Measurements from ENCODE around the gene TACSTD2.

TACSTD2 gene

DNA sequence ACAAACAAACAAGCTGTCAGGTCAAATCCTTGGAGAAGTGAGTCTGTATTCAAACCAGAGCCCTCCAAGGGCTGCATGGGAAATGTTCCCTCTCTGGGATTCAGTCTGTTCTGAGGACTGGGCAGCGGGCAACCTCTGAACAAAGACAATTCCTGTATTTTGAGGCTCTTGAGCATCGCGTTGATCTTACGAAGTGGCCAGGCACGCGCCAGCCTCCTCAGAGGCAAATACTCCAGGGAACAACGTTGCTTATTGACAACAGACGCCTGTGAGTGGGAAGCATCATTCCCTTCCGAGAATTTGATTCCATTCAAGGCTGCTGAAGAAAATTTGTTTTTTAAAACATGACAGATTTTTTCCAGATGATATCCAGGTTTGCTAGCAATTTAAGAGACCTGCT is 20.0 kb upstream of the TACSTD2 start:
- Histone ChIP-seq H3K9me3 (ENCODE audit: severe bottlenecking) (no peaks in the 10 kb centered on the region), H3K27ac (ENCODE audit: poor library complexity, severe bottlenecking) (no peak overlapping the region), H3K27me3 (ENCODE audit: insufficient read depth, poor library complexity, severe bottlenecking) (no peaks in the 10 kb centered on the region), H3K36me3 (ENCODE audit: low read depth) (peaks cover 19% of the 10 kb centered on the region), H3K4me1 (ENCODE audit: insufficient read depth, poor library complexity, severe bottlenecking) (peaks cover 15% of the 10 kb centered on the region), H3K4me3 (ENCODE audit: severe bottlenecking) (no peak overlapping the region)
- ATAC-seq (ENCODE audit: low read depth) (no peak), DNase-seq (ENCODE audit: low spot score) (no peak)
- TF ChIP-seq, protein P1, sequence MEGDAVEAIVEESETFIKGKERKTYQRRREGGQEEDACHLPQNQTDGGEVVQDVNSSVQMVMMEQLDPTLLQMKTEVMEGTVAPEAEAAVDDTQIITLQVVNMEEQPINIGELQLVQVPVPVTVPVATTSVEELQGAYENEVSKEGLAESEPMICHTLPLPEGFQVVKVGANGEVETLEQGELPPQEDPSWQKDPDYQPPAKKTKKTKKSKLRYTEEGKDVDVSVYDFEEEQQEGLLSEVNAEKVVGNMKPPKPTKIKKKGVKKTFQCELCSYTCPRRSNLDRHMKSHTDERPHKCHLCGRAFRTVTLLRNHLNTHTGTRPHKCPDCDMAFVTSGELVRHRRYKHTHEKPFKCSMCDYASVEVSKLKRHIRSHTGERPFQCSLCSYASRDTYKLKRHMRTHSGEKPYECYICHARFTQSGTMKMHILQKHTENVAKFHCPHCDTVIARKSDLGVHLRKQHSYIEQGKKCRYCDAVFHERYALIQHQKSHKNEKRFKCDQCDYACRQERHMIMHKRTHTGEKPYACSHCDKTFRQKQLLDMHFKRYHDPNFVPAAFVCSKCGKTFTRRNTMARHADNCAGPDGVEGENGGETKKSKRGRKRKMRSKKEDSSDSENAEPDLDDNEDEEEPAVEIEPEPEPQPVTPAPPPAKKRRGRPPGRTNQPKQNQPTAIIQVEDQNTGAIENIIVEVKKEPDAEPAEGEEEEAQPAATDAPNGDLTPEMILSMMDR (IDR thresholded peaks at IDR 0.05; ENCODE audit: poor library complexity, severe bottlenecking): no peak

DNA sequence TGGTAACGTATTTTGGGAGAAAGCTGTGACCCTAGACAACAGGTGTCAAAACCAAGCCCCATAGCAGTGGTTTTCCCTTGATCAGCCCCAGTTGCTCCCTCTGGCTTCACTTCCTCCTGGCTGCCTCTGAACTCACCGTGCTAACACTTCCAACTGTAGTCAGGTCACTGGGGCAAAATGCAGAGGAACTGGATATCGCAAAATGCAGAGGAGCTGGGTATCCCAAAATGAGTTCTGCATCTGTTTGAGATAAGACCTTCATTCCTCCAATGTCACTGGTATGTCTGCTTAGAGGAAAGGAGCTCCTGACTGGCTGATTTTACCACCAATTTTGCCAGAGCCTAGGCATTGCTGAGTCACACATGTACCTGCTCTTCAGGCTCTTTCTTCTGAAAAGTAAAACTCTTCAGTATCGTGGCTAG is 19.6 kb upstream of the TACSTD2 start:
- Histone ChIP-seq H3K27me3 (ENCODE audit: insufficient read depth, poor library complexity, severe bottlenecking) (no peaks in the 10 kb centered on the region), H3K9me3 (ENCODE audit: severe bottlenecking) (no peaks in the 10 kb centered on the region), H3K27ac (ENCODE audit: poor library complexity, severe bottlenecking) (no peak overlapping the region), H3K4me3 (ENCODE audit: severe bottlenecking) (no peak overlapping the region), H3K4me1 (ENCODE audit: insufficient read depth, poor library complexity, severe bottlenecking) (peaks cover 18% of the 10 kb centered on the region), H3K36me3 (ENCODE audit: low read depth) (peaks cover 19% of the 10 kb centered on the region)
- no peak for DNase-seq (ENCODE audit: low spot score)
- no peak for ATAC-seq (ENCODE audit: low read depth)
- TF ChIP-seq, protein P1 (IDR thresholded peaks at IDR 0.05; ENCODE audit: poor library complexity, severe bottlenecking): no peak

DNA sequence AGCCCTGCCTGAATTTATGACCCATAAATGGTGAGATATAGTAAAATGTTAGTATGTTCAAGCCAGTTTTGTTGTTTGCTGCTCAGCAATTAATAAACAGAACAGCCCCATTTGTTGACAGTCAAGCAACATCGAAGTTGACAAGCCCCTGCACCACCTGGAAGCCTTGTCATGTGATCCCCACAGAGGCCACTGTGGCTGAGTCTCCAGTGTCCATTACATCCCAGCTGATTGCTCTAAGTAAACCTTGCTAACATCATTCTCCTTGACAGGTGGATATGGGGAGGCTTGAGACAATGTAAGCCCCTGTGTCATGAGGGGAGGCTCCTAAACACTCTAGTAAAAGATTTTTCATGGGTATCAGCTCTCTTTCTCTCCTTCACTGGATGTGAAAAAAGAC is 17.5 kb upstream of the TACSTD2 start:
- H3K9me3 ChIP-seq (ENCODE audit: severe bottlenecking): no peaks in the 10 kb centered on the region
- H3K36me3 ChIP-seq (ENCODE audit: low read depth): peaks cover 11% of the 10 kb centered on the region
- ATAC-seq (ENCODE audit: low read depth): no peak
- peaks cover 18% of the 10 kb centered on the region for H3K4me1 ChIP-seq (ENCODE audit: insufficient read depth, poor library complexity, severe bottlenecking)
- no peak overlapping the region for H3K4me3 ChIP-seq (ENCODE audit: severe bottlenecking)
- TF ChIP-seq, protein P1 (IDR thresholded peaks at IDR 0.05; ENCODE audit: poor library complexity, severe bottlenecking): no peak
- no peak for DNase-seq (ENCODE audit: low spot score)
- H3K27ac ChIP-seq (ENCODE audit: poor library complexity, severe bottlenecking): no peak overlapping the region
- H3K27me3 ChIP-seq (ENCODE audit: insufficient read depth, poor library complexity, severe bottlenecking): no peaks in the 10 kb centered on the region

DNA sequence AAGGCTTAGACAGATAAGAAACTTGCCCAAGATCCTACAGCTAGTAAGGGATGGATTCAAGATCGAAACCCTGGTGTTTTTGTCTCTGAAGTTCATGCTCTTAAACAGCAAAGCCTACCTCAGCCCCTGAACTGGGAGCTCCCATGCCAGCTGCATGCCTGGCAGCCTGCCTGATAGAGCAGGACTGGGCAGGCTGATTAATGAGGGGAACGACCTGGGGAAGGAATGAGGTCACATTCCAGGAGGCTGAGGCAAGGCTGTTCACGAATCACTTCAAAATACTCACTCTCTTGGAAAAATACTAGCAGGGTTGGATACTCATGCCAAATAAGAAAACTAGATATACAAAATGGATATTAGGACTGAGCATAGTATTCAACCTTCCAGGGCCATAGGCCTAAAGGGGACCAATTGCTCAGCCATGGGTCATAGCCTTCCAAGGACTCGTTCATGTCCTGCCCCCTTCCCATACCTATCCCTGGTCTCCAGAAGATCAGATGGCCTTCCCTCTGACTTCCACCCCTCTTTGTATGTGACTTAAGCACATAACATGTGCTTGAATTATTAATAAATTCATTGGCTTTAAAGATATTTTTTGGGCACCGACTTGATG is 15.6 kb upstream of the TACSTD2 start:
- Histone ChIP-seq H3K27me3 (ENCODE audit: insufficient read depth, poor library complexity, severe bottlenecking) (no peaks in the 10 kb centered on the region), H3K9me3 (ENCODE audit: severe bottlenecking) (no peaks in the 10 kb centered on the region), H3K4me1 (ENCODE audit: insufficient read depth, poor library complexity, severe bottlenecking) (peaks cover 18% of the 10 kb centered on the region), H3K27ac (ENCODE audit: poor library complexity, severe bottlenecking) (peak overlapping the region; percentile 73), H3K4me3 (ENCODE audit: severe bottlenecking) (no peak overlapping the region), H3K36me3 (ENCODE audit: low read depth) (peaks cover 11% of the 10 kb centered on the region)
- DNase-seq (ENCODE audit: low spot score) (peak; percentile 92), ATAC-seq (ENCODE audit: low read depth) (peak; percentile 99)
- TF ChIP-seq, protein P1 (IDR thresholded peaks at IDR 0.05; ENCODE audit: poor library complexity, severe bottlenecking): no peak

DNA sequence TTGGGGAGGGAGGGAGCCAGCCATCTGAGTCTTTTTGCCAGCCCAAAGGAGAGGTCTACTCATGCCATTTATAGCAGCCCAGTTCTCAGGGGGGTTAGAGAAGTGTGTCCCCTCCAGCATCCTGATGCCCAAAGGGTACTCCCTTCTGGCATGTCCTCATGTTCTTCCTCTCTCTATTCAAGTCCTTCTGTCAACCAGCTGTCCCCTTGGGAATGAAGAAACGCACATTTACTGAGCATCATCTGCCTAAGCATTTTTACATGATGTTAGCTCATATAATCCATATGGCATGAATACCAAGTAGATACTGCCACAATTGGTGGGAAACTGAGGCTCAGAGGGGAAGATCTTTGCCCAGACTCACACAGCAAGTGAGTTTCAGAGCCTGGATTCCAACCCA is 14.8 kb upstream of the TACSTD2 start:
- peaks cover 18% of the 10 kb centered on the region for H3K4me1 ChIP-seq (ENCODE audit: insufficient read depth, poor library complexity, severe bottlenecking)
- ATAC-seq (ENCODE audit: low read depth) (no peak), DNase-seq (ENCODE audit: low spot score) (no peak)
- H3K27me3 ChIP-seq (ENCODE audit: insufficient read depth, poor library complexity, severe bottlenecking): no peaks in the 10 kb centered on the region
- H3K27ac ChIP-seq (ENCODE audit: poor library complexity, severe bottlenecking): peak overlapping the region; percentile 73
- no peak overlapping the region for H3K4me3 ChIP-seq (ENCODE audit: severe bottlenecking)
- TF ChIP-seq, protein P1 (IDR thresholded peaks at IDR 0.05; ENCODE audit: poor library complexity, severe bottlenecking): no peak
- no peaks in the 10 kb centered on the region for H3K9me3 ChIP-seq (ENCODE audit: severe bottlenecking)
- H3K36me3 ChIP-seq (ENCODE audit: low read depth): peaks cover 11% of the 10 kb centered on the region
